ENCODE measurements around the gene FBXO42. TPM values are rescaled to one million over a fixed set of nuclear protein-coding genes. Genes with fewer than 3 reads are reported as not detected.

Gene FBXO42
- total RNA-seq (2016; rRNA removed; fragmentation: Illumina TruSeq; extraction: Trizol) (7.6 and 9.0 TPM in 2 replicates), polyA plus RNA-seq (2011; rRNA removed) (17.2 and 17.5 TPM in 2 replicates), polyA minus RNA-seq (2011; rRNA and poly(A)+ RNA removed; ENCODE audit: low replicate concordance) (14.6 and 25.0 TPM in 2 replicates), Bru-seq, nascent RNA (percentile 65 among the genes with signal in this experiment), BruChase-seq, experiment 1, labeled RNA remaining after a 6-hour chase (percentile 71 among the genes with signal in this experiment), BruChase-seq, experiment 2, labeled RNA remaining after a 2-hour chase (percentile 65 among the genes with signal in this experiment)
- 1.8 and 2.2 TPM in 2 replicates for total RNA-seq (2016; cell fraction: cytosol; rRNA removed; fragmentation: Illumina TruSeq; extraction: Trizol; ENCODE audit: low read depth)
- 7.3 and 9.0 TPM in 2 replicates for total RNA-seq (2016; cell fraction: insoluble cytoplasmic fraction; rRNA removed; fragmentation: Illumina TruSeq; extraction: Trizol)
- 3.2 and 3.4 TPM in 2 replicates for total RNA-seq (2016; cell fraction: membrane; rRNA removed; fragmentation: Illumina TruSeq; extraction: Trizol)
- total RNA-seq (2016; cell fraction: nucleus; rRNA removed; fragmentation: Illumina TruSeq; extraction: Trizol): 9.0 and 10.5 TPM in 2 replicates
- 11.3 and 12.6 TPM in 2 replicates for polyA plus RNA-seq (2011; cell fraction: cytosol; rRNA removed)
- 16.2 and 16.9 TPM in 2 replicates for polyA plus RNA-seq (2011; cell fraction: nucleus; rRNA removed)
- 9.9 and 10.1 TPM in 2 replicates for polyA plus RNA-seq (2012)
- polyA plus RNA-seq (2016; cell fraction: cytosol; fragmentation: Illumina TruSeq; extraction: Trizol; ENCODE audit: low read depth): 0.43 and 1.1 TPM in 2 replicates
- polyA plus RNA-seq (2016; cell fraction: insoluble cytoplasmic fraction; fragmentation: Illumina TruSeq; extraction: Trizol; ENCODE audit: low read depth): 8.9 and 10.1 TPM in 2 replicates
- 1.4 and 1.6 TPM in 2 replicates for polyA plus RNA-seq (2016; cell fraction: membrane; fragmentation: Illumina TruSeq; extraction: Trizol; ENCODE audit: low read depth)
- polyA plus RNA-seq (2016; cell fraction: nucleus; fragmentation: Illumina TruSeq; extraction: Trizol; ENCODE audit: insufficient read depth, low read depth): 8.1 and 9.2 TPM in 2 replicates
- polyA minus RNA-seq (2011; cell fraction: cytosol; rRNA and poly(A)+ RNA removed): 8.8 and 9.5 TPM in 2 replicates
- 24.2 and 24.5 TPM in 2 replicates for polyA minus RNA-seq (2011; cell fraction: nucleus; rRNA and poly(A)+ RNA removed)
- long read RNA-seq, experiment 1, full-length matches to known transcripts: 16 of 23 reads
- long read RNA-seq, experiment 1, partial matches to known transcripts: 0 of 23 reads
- long read RNA-seq, experiment 1, other reads (novel, unspliced or antisense): 7 of 23 reads
- long read RNA-seq, experiment 2, full-length matches to known transcripts: 9 of 34 reads
- long read RNA-seq, experiment 2, partial matches to known transcripts: 14 of 34 reads
- long read RNA-seq, experiment 2, other reads (novel, unspliced or antisense): 11 of 34 reads

DNA sequence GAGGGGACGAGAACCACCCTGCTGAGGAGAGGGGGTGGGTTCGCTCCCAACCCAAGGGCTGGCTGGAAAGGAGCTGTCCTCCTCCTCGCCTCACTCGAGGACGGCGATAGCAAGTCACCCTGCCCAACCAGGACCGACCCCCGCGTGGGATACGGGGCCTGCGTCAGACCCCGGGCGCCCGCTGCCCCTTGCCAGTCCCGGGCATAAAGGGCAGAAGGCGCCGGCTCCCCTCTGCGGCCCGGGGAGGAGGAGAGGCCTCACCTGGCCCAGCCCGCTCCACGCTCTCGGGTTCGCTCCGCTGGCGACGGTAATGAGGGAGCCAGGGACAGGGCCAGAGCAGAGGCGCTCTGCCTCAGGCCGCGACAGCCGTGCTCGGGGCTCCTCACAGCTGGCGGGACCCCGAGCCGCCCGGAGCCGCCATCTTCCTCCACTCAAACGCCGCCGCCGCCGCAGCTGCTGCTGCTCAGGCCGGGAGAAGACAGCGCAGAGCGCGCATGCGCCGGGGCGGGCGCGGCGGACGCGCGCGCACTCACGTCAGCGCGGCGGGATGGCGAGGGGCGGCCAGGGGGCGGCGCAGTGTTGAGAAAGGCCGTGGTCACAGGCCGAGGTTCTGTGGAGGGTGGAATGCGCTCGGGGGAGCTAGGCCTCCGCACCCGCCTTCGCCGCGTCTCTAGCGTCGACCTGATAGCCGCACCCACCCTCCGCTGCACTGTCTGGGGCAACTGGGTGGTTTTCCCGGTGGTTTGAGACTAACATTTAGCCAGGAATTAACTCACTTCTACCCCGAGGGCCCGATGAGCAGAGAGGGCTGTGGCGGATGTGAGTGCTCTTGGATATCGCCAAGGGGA, at the start of gene FBXO42:
Gene FBXO42 (minus strand): TSS at position 487 of the 848 bp plus-strand sequence. CDS start 37,062 bp downstream, outside the sequence.
- ChIA-PET CTCF (ENCODE audit: low intra/inter-chr PET ratio, low total read pairs) (no interaction called here), POLR2A (interaction anchor here (1.6 to 2.5 kb wide), 3 partner anchors 11 to 21 kb away, joined by 5 to 22 read pairs (median 6); no protein-coding TSS in a partner anchor)
- 3% methylated on average over 6 of the region's 81 CpGs for WGBS (ENCODE audit: low lambda C conversion rate)
- peak within 1 kb of the TSS; percentile 89 to 96 (median 92) for H3K4me3 ChIP-seq (replicated peaks in 1 of 3; ENCODE audit: insufficient read depth in 1 of 3, low read depth in 2 of 3, low read length in 3 of 3)
- no peaks in the 10 kb centered on the region; a peak in 1 of 5 replicates for H3K36me3 ChIP-seq (replicated peaks in 1 of 2; ENCODE audit: control insufficient read depth in 1 of 2, insufficient read depth in 2 of 2, low read length in 2 of 2)
- H3K4me2 ChIP-seq (ENCODE audit: low read depth, low read length): peak within 1 kb of the TSS; percentile 96
- peak; percentile 85 for DNase-seq (ENCODE audit: low spot score)
- peaks cover 48% of the 10 kb centered on the region for H3K79me2 ChIP-seq (ENCODE audit: insufficient read depth, low read length)
- peaks cover 37% of the 10 kb centered on the region for H3K4me1 ChIP-seq (ENCODE audit: insufficient read depth, low read length)
- peak within 1 kb of the TSS; percentile 93 for H3K9ac ChIP-seq (ENCODE audit: insufficient read depth, low read depth, low read length)
- BruUV-seq (replicated peaks): no TSS peak
- no peak for FAIRE-seq
- intact Hi-C loops (cut with micrococcal nuclease; ENCODE audit: unreplicated experiment): loop anchor here (1.0 kb wide), 1 partner anchor 15 kb away; the partner anchor contains the start of gene SZRD1
- in situ Hi-C loops (cut with HindIII; ENCODE audit: extremely low pct_ligation_motif_present, low pct_unique_long_range_greater_than_20kb): no loop called here
- H2AFZ ChIP-seq (ENCODE audit: low read length): peak within 1 kb of the TSS; percentile 59
- H3K27ac ChIP-seq (ENCODE audit: extremely low read length, insufficient read depth, low read length): peak within 1 kb of the TSS; percentile 74
- no peaks in the 10 kb centered on the region for H3K9me3 ChIP-seq (ENCODE audit: low read length)
- peak; percentile 95 for ATAC-seq
- no peaks in the 10 kb centered on the region; a peak in 1 of 5 replicates for H3K27me3 ChIP-seq (ENCODE audit: control insufficient read depth in 1 of 2, insufficient read depth in 2 of 2, low read length in 2 of 2)
- peaks cover 14% of the 10 kb centered on the region for H4K20me1 ChIP-seq (ENCODE audit: insufficient read depth, low read length)
- peak; percentile 46 for TF ChIP-seq FOXA3 (CRISPR knock-in tag; IDR thresholded peaks at IDR 0.05)
- 0 out of 2 replicates have a peak, but pooled peaks have one; percentile 14 for TF ChIP-seq ZNF644 (CRISPR knock-in tag; IDR thresholded peaks at IDR 0.05; ENCODE audit: low read depth)
- peak; percentile 58 for TF ChIP-seq HNRNPK (IDR thresholded peaks at IDR 0.05; ENCODE audit: low read depth, low read length, poor library complexity, severe bottlenecking)
- peak; percentile 58; the same call in 1 of the 2 replicates for TF ChIP-seq SP5 (CRISPR knock-in tag; IDR thresholded peaks at IDR 0.05; ENCODE audit: borderline replicate concordance, low read depth)
- TF ChIP-seq FOXC1 (CRISPR knock-in tag; IDR thresholded peaks at IDR 0.05; ENCODE audit: borderline replicate concordance): peak; percentile 26; the same call in 1 of the 2 replicates
- 0 out of 2 replicates have a peak, but pooled peaks have one; percentile 48 for TF ChIP-seq RARG (CRISPR knock-in tag; IDR thresholded peaks at IDR 0.05; ENCODE audit: low read depth)
- TF ChIP-seq CEBPB (IDR thresholded peaks at IDR 0.05; ENCODE audit: borderline replicate concordance, low read depth, low read length): peak; percentile 11; the same call in 1 of the 2 replicates
- peak; percentile 83 for TF ChIP-seq ZNF574 (CRISPR knock-in tag; IDR thresholded peaks at IDR 0.05)
- peak; percentile 72 for TF ChIP-seq SKI (IDR thresholded peaks at IDR 0.05; ENCODE audit: partially characterized antibody)
- TF ChIP-seq TFDP2 (CRISPR knock-in tag; IDR thresholded peaks at IDR 0.05): peak; percentile 78
- TF ChIP-seq GLI4 (CRISPR knock-in tag; IDR thresholded peaks at IDR 0.05; ENCODE audit: borderline replicate concordance): no peak
- TF ChIP-seq SALL2 (CRISPR knock-in tag; IDR thresholded peaks at IDR 0.05): peak; percentile 79
- TF ChIP-seq KLF12 (CRISPR knock-in tag; IDR thresholded peaks at IDR 0.05; ENCODE audit: borderline replicate concordance): peak; percentile 62; the same call in 1 of the 2 replicates
